ENCODE data around the gene MPP2. TPM values are rescaled to one million over a fixed set of nuclear protein-coding genes. Genes with fewer than 3 reads are reported as not detected.

MPP2 gene
- total and polyA plus RNA-seq, 2 donors from 2014 or later: 1.2 to 2.7 TPM

DNA sequence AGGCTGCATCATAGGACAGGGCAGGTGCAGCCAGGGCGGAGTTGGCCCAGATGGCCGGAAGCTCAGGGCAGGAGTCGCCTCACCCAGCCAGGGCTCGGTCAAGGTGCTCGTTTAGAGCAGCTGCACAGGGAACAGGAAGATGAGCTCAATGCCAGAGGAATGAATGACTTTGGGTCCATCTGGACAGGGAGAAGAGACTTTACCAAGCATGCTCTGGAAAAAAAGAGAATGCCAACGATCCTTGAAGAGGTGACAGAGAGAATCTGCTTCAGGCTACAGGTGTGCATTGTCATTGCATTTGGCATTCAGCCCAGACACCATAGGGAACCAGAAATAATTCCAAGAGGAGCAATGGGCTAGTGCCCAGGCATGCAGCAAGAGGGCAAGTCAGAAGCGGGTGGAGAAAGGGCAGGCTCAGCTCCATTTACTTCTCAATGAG is 67.6 kb downstream of the MPP2 start:
- DNase-seq: no peak
- no peak overlapping the region for H3K27ac ChIP-seq (ENCODE audit: low read depth in 2 of 2, low read length in 2 of 2)
- no peaks in the 10 kb centered on the region for H3K27me3 ChIP-seq (ENCODE audit: control insufficient read depth, insufficient read depth, low read length)
- no peaks in the 10 kb centered on the region for H3K9me3 ChIP-seq (ENCODE audit: control insufficient read depth in 2 of 3, insufficient read depth in 1 of 3, low read length in 3 of 3)
- peaks cover 0 to 7% (median 5%) of the 10 kb centered on the region in 3 donors for H3K4me1 ChIP-seq (ENCODE audit: control insufficient read depth in 2 of 3, insufficient read depth in 2 of 3, low read depth in 1 of 3, low read length in 3 of 3)
- intact Hi-C loops (cut with DNase I): loop anchor here (10.0 kb wide), 1 partner anchor 55 kb away; the partner anchor contains the start of gene CFAP97D1
- no peak overlapping the region for H3K4me3 ChIP-seq (ENCODE audit: low read length in 3 of 3)
- H3K9ac ChIP-seq (ENCODE audit: low read length in 3 of 3): no peak overlapping the region
- TF ChIP-seq, protein P1, sequence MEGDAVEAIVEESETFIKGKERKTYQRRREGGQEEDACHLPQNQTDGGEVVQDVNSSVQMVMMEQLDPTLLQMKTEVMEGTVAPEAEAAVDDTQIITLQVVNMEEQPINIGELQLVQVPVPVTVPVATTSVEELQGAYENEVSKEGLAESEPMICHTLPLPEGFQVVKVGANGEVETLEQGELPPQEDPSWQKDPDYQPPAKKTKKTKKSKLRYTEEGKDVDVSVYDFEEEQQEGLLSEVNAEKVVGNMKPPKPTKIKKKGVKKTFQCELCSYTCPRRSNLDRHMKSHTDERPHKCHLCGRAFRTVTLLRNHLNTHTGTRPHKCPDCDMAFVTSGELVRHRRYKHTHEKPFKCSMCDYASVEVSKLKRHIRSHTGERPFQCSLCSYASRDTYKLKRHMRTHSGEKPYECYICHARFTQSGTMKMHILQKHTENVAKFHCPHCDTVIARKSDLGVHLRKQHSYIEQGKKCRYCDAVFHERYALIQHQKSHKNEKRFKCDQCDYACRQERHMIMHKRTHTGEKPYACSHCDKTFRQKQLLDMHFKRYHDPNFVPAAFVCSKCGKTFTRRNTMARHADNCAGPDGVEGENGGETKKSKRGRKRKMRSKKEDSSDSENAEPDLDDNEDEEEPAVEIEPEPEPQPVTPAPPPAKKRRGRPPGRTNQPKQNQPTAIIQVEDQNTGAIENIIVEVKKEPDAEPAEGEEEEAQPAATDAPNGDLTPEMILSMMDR (IDR thresholded peaks at IDR 0.05; ENCODE audit: borderline replicate concordance, extremely low read depth, insufficient read depth): no peak
- no peak for FAIRE-seq
- H3K36me3 ChIP-seq (ENCODE audit: control insufficient read depth in 2 of 3, insufficient read depth in 3 of 3, low read length in 3 of 3): no peaks in the 10 kb centered on the region

DNA sequence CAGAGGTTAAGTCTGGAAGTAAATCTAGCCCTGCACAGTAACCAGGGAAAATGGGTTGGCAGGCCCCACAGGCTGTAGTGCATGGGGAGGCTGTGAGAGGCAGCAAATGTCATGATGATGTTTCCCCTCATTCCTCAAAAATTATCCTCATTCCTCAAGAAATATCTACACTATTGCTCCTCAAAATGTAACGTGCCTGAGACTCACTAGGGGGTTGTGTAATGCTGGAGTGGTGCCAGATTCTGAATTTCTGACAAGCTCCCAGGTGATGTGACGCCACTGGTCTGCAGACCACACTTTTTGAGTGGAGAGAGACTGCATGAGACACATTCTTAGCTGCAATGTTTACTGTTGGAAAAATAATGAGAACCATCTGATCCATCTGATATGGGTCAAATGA is 73.2 kb downstream of the MPP2 start:
- Histone ChIP-seq H3K27me3 (ENCODE audit: control insufficient read depth, insufficient read depth, low read length) (no peaks in the 10 kb centered on the region), H3K9ac (ENCODE audit: low read length in 3 of 3) (no peak overlapping the region), H3K36me3 (ENCODE audit: control insufficient read depth in 2 of 3, insufficient read depth in 3 of 3, low read length in 3 of 3) (no peaks in the 10 kb centered on the region), H3K4me3 (ENCODE audit: low read length in 3 of 3) (no peak overlapping the region), H3K4me1 (ENCODE audit: control insufficient read depth in 2 of 3, insufficient read depth in 2 of 3, low read depth in 1 of 3, low read length in 3 of 3) (peaks cover 0 to 11% (median 0%) of the 10 kb centered on the region in 3 donors), H3K9me3 (ENCODE audit: control insufficient read depth in 2 of 3, insufficient read depth in 1 of 3, low read length in 3 of 3) (no peaks in the 10 kb centered on the region), H3K27ac (ENCODE audit: low read depth in 2 of 2, low read length in 2 of 2) (no peak overlapping the region)
- intact Hi-C loops (cut with DNase I): no loop called here
- DNase-seq (no peak), FAIRE-seq (no peak)
- TF ChIP-seq, protein P1 (IDR thresholded peaks at IDR 0.05; ENCODE audit: borderline replicate concordance, extremely low read depth, insufficient read depth): no peak

DNA sequence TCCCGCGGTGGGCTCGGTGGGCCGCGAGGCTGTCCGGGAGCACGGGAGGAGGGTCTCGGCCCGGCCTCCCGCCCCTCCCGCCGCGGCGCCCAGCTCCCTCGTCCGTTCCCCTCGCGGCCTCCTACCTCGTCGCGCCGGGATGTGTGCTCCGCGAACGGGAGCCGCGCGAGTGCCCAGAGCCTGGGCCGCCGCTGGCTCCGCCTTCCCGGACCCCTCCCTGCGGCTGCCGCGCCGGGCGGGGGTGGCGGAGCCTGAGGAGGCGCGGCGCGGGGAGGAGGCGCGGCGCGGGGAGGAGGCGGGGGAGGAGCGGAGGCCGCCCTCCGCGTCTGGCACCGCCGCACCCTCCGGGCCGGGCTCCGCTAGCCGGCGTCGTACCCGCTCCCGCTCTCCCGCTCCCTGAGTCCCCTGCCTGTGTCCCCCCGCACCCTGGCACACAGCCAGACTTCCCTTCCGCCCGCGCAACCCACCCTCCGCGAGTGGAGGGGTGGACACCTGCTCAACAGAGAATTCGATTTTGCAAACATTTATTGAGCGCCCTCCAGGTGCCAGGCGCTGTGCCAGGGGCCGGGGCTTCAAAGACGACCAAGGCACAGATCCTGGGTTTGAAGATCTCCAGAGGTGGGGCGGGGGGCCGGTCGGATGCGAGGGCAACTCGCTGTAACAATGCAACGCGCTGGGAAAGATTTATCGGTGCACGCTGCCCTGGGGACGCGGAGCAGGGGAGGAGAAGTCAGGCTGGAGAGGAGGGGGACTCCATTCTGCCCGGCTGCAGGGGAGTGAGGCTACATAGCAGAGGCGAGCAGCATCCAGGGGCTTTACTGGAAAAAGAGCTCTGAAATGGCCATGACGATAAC is 74.1 kb downstream of the MPP2 start, which contains the start of gene MPP3:
Gene MPP3 (minus strand): TSS at position 171 of the 854 bp plus-strand sequence. CDS start 1,240 bp downstream, outside the sequence.
- Histone ChIP-seq H3K4me1 (ENCODE audit: control insufficient read depth in 2 of 3, insufficient read depth in 2 of 3, low read depth in 1 of 3, low read length in 3 of 3) (peaks cover 0 to 11% (median 0%) of the 10 kb centered on the region in 3 donors), H3K36me3 (ENCODE audit: control insufficient read depth in 2 of 3, insufficient read depth in 3 of 3, low read length in 3 of 3) (no peaks in the 10 kb centered on the region), H3K9ac (ENCODE audit: low read length in 3 of 3) (peak within 1 kb of the TSS in 2 of 3 donors; percentile 13 to 40), H3K4me3 (ENCODE audit: low read length in 3 of 3) (peak within 1 kb of the TSS; percentile 55 to 70 (median 56)), H3K9me3 (ENCODE audit: control insufficient read depth in 2 of 3, insufficient read depth in 1 of 3, low read length in 3 of 3) (no peaks in the 10 kb centered on the region), H3K27ac (ENCODE audit: low read depth in 2 of 2, low read length in 2 of 2) (peak within 1 kb of the TSS in 1 of 2 donors; percentile 37), H3K27me3 (ENCODE audit: control insufficient read depth, insufficient read depth, low read length) (no peaks in the 10 kb centered on the region)
- peak; percentile 82 to 93 (median 85) for DNase-seq
- FAIRE-seq: no peak
- TF ChIP-seq, protein P1 (IDR thresholded peaks at IDR 0.05; ENCODE audit: borderline replicate concordance, extremely low read depth, insufficient read depth): no peak
- intact Hi-C loops (cut with DNase I): no loop called here
